ENCODE measurements around the gene ZDHHC16.

DNA sequence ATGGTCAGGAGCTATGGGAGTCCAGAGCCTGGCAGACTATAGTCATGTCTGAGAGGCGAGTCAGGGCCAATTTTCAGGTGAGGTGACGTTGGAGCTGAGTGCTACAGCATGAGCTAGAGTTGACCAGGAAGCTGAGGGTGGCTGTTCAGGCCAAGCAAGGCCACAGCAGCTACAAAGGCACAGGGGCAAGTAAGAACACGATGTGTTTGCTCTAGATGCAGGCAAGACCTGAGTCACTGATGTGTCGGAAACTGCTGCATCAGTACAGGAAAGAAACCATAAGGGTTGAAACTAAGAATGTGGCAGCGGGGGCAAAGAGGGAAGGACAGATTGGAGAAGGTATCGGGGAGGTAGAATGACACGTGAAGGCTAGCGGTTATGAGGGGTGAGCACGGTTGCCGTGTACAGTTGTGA, 33.1 kb upstream of the ZDHHC16 start:
- TF ChIP-seq POLR2A (IDR thresholded peaks at IDR 0.05) = no peak
- TF ChIP-seq, protein P1, sequence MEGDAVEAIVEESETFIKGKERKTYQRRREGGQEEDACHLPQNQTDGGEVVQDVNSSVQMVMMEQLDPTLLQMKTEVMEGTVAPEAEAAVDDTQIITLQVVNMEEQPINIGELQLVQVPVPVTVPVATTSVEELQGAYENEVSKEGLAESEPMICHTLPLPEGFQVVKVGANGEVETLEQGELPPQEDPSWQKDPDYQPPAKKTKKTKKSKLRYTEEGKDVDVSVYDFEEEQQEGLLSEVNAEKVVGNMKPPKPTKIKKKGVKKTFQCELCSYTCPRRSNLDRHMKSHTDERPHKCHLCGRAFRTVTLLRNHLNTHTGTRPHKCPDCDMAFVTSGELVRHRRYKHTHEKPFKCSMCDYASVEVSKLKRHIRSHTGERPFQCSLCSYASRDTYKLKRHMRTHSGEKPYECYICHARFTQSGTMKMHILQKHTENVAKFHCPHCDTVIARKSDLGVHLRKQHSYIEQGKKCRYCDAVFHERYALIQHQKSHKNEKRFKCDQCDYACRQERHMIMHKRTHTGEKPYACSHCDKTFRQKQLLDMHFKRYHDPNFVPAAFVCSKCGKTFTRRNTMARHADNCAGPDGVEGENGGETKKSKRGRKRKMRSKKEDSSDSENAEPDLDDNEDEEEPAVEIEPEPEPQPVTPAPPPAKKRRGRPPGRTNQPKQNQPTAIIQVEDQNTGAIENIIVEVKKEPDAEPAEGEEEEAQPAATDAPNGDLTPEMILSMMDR (IDR thresholded peaks at IDR 0.05) = no peak
